Peyer's patch (tissue), 4 donors: ENCODE data around the gene ALDH3B1. TPM values are rescaled to one million over a fixed set of nuclear protein-coding genes. Genes with fewer than 3 reads are reported as not detected.

Experiments
- DNase-seq, 3 donors: peaks; one replicate each; pipeline ENCODE4 v3.0.0-alpha.2; 2017 to 2019
- H3K27ac ChIP-seq, 4 donors: fragments of 200-600 bp; sonication (generic); one replicate each; pipeline ENCODE4 v1.5.1; 2016 to 2019
- H3K27me3 ChIP-seq, 2 donors: fragments of 200-600 bp; sonication (generic); one replicate each; pipeline ENCODE4 v1.5.1; 2019
- H3K36me3 ChIP-seq, 3 donors: fragments of 200-600 bp; sonication (generic); one replicate each; pipeline ENCODE4 v1.5.1; 2016 to 2019
- H3K4me1 ChIP-seq, 4 donors: fragments of 200-600 bp; sonication (generic); one replicate each; pipeline ENCODE4 v1.5.1; 2016 to 2019
- H3K4me3 ChIP-seq, 4 donors: fragments of 200-600 bp; sonication (generic); 1 replicate in 3 of 4; 2 replicates in 1 of 4; pipeline ENCODE4 v1.5.1; 2016 to 2019; ENCODE audit warnings: mild to moderate bottlenecking in 1 of 4
- H3K9me3 ChIP-seq, 4 donors: fragments of 200-600 bp; sonication (generic); one replicate each; pipeline ENCODE4 v1.5.1; 2016 to 2019; ENCODE audit warnings: mild to moderate bottlenecking in 1 of 4
- POLR2A ChIP-seq, 2 donors: fragments of 450-650 bp; IDR thresholded peaks; one replicate each; pipeline ENCODE4 v1.5.1; 2017; ENCODE audit warnings: antibody characterized with exemption in 2 of 2, mild to moderate bottlenecking in 2 of 2, moderate library complexity in 2 of 2
- small RNA-seq, 2 donors: library from RNA; depleted of rRNA; stranded (forward); fragments of <200 nt; gene quantifications; one replicate each; pipeline ENCODE3, GENCODE V24; 2016
- total RNA-seq, 4 donors: library from RNA; depleted of rRNA; stranded (reverse); fragments of >200 nt; gene quantifications; one replicate each; pipeline ENCODE4 v1.1.0, GENCODE V29; 2016
- TF ChIP-seq, protein P1 (sequence below), 6 experiments: fragments of 450-650 bp in 4 of 6; fragments of 200-600 bp in 2 of 6; sonication (generic) in 1 of 6; IDR thresholded peaks; one replicate each; pipeline ENCODE4 v1.5.1; 2017 to 2019; ENCODE audit warnings: antibody characterized with exemption in 6 of 6, mild to moderate bottlenecking in 3 of 6, moderate library complexity in 1 of 6

Gene ALDH3B1
- total RNA-seq, 4 donors from 2014 or later = 14.9 to 53.5 (median 37.0) TPM

DNA sequence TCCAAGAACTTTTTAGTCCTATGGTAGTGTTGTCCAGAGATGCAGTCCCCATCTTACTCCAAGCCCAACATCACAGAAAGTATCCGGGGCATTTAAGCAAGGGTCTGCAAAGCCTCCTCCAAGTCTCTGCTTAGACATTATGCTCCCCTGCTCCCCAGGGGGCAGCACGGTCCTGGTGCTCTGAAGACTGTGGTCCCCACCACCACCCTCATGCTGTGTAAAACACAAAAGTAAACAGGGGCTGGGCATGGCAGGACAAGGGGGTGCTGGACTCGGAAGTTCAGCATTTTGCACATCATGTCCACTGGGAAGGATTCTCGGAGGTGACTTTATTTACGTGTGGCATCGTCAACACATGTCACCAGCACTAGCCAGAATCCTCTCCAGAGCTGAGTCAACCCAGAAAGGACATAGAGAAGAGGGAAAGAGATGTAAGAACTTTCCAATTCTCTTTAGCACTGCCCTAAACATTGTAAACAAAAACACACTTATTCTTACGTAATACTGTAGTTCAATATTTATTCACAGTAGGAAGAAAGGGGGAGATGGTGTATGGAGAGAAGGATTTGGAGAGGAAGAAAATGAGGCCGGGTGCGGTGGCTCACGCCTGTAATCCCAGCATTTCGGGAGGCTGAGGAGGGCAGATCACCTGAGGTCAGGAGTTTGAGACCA lies 66.4 kb downstream of the ALDH3B1 start:
- no peaks in the 10 kb centered on the region for H3K9me3 ChIP-seq
- H3K27ac ChIP-seq = no peak overlapping the region
- H3K36me3 ChIP-seq = peaks cover 0 to 61% (median 0%) of the 10 kb centered on the region in 3 donors
- H3K4me1 ChIP-seq = no peaks in the 10 kb centered on the region
- no peak for DNase-seq
- H3K27me3 ChIP-seq = no peaks in the 10 kb centered on the region
- TF ChIP-seq, protein P1, sequence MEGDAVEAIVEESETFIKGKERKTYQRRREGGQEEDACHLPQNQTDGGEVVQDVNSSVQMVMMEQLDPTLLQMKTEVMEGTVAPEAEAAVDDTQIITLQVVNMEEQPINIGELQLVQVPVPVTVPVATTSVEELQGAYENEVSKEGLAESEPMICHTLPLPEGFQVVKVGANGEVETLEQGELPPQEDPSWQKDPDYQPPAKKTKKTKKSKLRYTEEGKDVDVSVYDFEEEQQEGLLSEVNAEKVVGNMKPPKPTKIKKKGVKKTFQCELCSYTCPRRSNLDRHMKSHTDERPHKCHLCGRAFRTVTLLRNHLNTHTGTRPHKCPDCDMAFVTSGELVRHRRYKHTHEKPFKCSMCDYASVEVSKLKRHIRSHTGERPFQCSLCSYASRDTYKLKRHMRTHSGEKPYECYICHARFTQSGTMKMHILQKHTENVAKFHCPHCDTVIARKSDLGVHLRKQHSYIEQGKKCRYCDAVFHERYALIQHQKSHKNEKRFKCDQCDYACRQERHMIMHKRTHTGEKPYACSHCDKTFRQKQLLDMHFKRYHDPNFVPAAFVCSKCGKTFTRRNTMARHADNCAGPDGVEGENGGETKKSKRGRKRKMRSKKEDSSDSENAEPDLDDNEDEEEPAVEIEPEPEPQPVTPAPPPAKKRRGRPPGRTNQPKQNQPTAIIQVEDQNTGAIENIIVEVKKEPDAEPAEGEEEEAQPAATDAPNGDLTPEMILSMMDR (IDR thresholded peaks at IDR 0.05) = no peak
- no peak for TF ChIP-seq POLR2A (IDR thresholded peaks at IDR 0.05)
- no peak overlapping the region for H3K4me3 ChIP-seq

GRCh38 chr11:68077617-68078582 lies 67.8 kb downstream of the ALDH3B1 start:
- Histone ChIP-seq H3K27ac (no peak overlapping the region), H3K4me3 (no peak overlapping the region), H3K9me3 (no peaks in the 10 kb centered on the region), H3K36me3 (peaks cover 0 to 52% (median 0%) of the 10 kb centered on the region in 3 donors), H3K27me3 (no peaks in the 10 kb centered on the region), H3K4me1 (no peaks in the 10 kb centered on the region)
- TF ChIP-seq POLR2A (IDR thresholded peaks at IDR 0.05) = no peak
- TF ChIP-seq, protein P1 (IDR thresholded peaks at IDR 0.05) = no peak
- DNase-seq = peak in 1 of 3 donors; percentile 53

Small RNA genes within 50 kb of the gene (small RNA-seq; reads per million reads assigned to genes)
- gene MIR6753 = 0.18 to 0.38 reads per million in 2 donors

Other genes starting within 250 kb of the ALDH3B1 start
- gene UNC93B1, start 6.2 kb upstream of the ALDH3B1 start, total RNA-seq = 100 to 1,000 TPM in 1 of 4 donors, 10 to 100 TPM in 3; 68.7 to 154 (median 91.6) TPM
- gene NDUFS8, start 20.4 kb downstream of the ALDH3B1 start, total RNA-seq = 100 to 1,000 TPM; 153 to 195 (median 162) TPM
- gene TCIRG1, start 28.7 kb downstream of the ALDH3B1 start, total RNA-seq = 100 to 1,000 TPM; 239 to 586 (median 464) TPM
- 100 to 1,000 TPM in 3 of 4 donors, 10 to 100 TPM in 1; 41.3 to 179 (median 130) TPM for gene CHKA, start 111.1 kb downstream of the ALDH3B1 start, total RNA-seq
- gene KMT5B, start 203.0 kb downstream of the ALDH3B1 start, total RNA-seq = 10 to 100 TPM; 55.3 to 74.8 (median 60.3) TPM